HepG2 (cell line): ENCODE data around the gene UBE2J1. TPM values are rescaled to one million over a fixed set of nuclear protein-coding genes. Genes with fewer than 3 reads are reported as not detected.

Experiments used
- ELF4 ChIP-seq: sonication (generic); formaldehyde crosslinking; IDR thresholded peaks from 2 replicates; pipeline ENCODE4 v1.5.0; 2020; ENCODE audit warnings: missing genetic modification reagents, mild to moderate bottlenecking, moderate library complexity, borderline replicate concordance
- MATR3 ChIP-seq: sonication (generic); formaldehyde crosslinking; IDR thresholded peaks from 2 replicates; pipeline ENCODE4 v1.4.0; 2020; ENCODE audit warnings: missing genetic modification reagents
- POLR2A ChIP-seq, 2 experiments: IDR thresholded peaks; 2 replicates each; pipeline ENCODE4 v1.6.1; 2011; ENCODE audit warnings: low read depth in 2 of 2, low read length in 2 of 2, mild to moderate bottlenecking in 1 of 2, moderate library complexity in 1 of 2; ENCODE audit not compliant: insufficient read depth in 1 of 2
- PRMT3 ChIP-seq: sonication (generic); formaldehyde crosslinking; IDR thresholded peaks from 2 replicates; pipeline ENCODE4 v1.8.1; 2022; ENCODE audit warnings: low read depth, mild to moderate bottlenecking, moderate library complexity, missing genetic modification reagents, borderline replicate concordance
- SAP130 ChIP-seq: IDR thresholded peaks from 2 replicates; pipeline ENCODE4 v1.6.1; 2016; ENCODE audit warnings: low read depth
- SKI ChIP-seq: fragments of 450-650 bp; IDR thresholded peaks from one replicate; pipeline ENCODE4 v1.6.1; 2018; ENCODE audit warnings: mild to moderate bottlenecking; ENCODE audit not compliant: partially characterized antibody
- SP4 ChIP-seq: sonication (generic); formaldehyde crosslinking; IDR thresholded peaks from 2 replicates; pipeline ENCODE4 v1.8.1; 2023; ENCODE audit warnings: mild to moderate bottlenecking, missing genetic modification reagents
- TBX2 ChIP-seq: sonication (generic); formaldehyde crosslinking; IDR thresholded peaks from 2 replicates; pipeline ENCODE4 v1.5.0; 2020; ENCODE audit warnings: missing genetic modification reagents, mild to moderate bottlenecking, borderline replicate concordance
- TOPORS ChIP-seq: sonication (generic); formaldehyde crosslinking; IDR thresholded peaks from 2 replicates; pipeline ENCODE4 v1.8.0; 2023; ENCODE audit warnings: mild to moderate bottlenecking, missing genetic modification reagents
- ZNF570 ChIP-seq: sonication (generic); formaldehyde crosslinking; IDR thresholded peaks from 2 replicates; pipeline ENCODE4 v1.4.0; 2020; ENCODE audit warnings: mild to moderate bottlenecking, missing genetic modification reagents, borderline replicate concordance
- ZNF598 ChIP-seq: sonication (generic); formaldehyde crosslinking; IDR thresholded peaks from 2 replicates; pipeline ENCODE4 v1.5.1; 2020; ENCODE audit warnings: mild to moderate bottlenecking, missing genetic modification reagents, borderline replicate concordance
- polyA plus RNA-seq, 8 experiments: library from polyadenylated mRNA; depleted of rRNA in 3 of 8; stranded (reverse) in 7 of 8; unstranded in 1 of 8; fragments of >200 nt; fragmentation: Illumina TruSeq in 4 of 8; extraction: Trizol in 4 of 8; gene quantifications; 2 replicates each; pipeline versions ENCODE4 v1.2.1 to v1.2.3, GENCODE V29; 2011 to 2016; ENCODE audit warnings: low read depth in 4 of 8, missing spikeins in 1 of 8, mixed read lengths in 1 of 8; ENCODE audit not compliant: insufficient read depth in 1 of 8
- total RNA-seq, 5 experiments: library from RNA; depleted of rRNA; stranded (reverse); fragments of >200 nt; fragmentation: Illumina TruSeq; extraction: Trizol; gene quantifications; 2 replicates each; pipeline ENCODE4 v1.2.3, GENCODE V29; 2016; ENCODE audit warnings: low read depth in 1 of 5
- TF ChIP-seq, protein P1 (sequence below): IDR thresholded peaks from 2 replicates; pipeline ENCODE4 v1.6.1; 2016; ENCODE audit warnings: control low read depth
- TF ChIP-seq, protein P2 (sequence below): sonication (generic); formaldehyde crosslinking; IDR thresholded peaks from 2 replicates; pipeline ENCODE4 v1.5.1; 2020; ENCODE audit warnings: missing genetic modification reagents, mild to moderate bottlenecking, borderline replicate concordance
- TF ChIP-seq, protein P3 (sequence below), 2 experiments: sonication (generic) in 1 of 2; formaldehyde crosslinking in 1 of 2; IDR thresholded peaks; 2 replicates each; pipeline versions ENCODE4 v1.6.1 to v1.9.0; 2014 to 2022; ENCODE audit warnings: antibody characterized with exemption in 1 of 2, borderline replicate concordance in 1 of 2, inconsistent platforms in 1 of 2, low read depth in 1 of 2, missing genetic modification reagents in 1 of 2
- TF ChIP-seq, protein P4 (sequence below): sonication (generic); formaldehyde crosslinking; conservative IDR thresholded peaks from 2 replicates; pipeline ENCODE4 v1.4.0; 2020; ENCODE audit warnings: mild to moderate bottlenecking, missing genetic modification reagents, moderate library complexity

The UBE2J1 gene
- total and polyA plus RNA-seq, 2 of the 13 experiments (the other 11 are each of a cell fraction or from before 2014, with no cell fraction given): 19.3 to 24.6 TPM

- TF ChIP-seq ELF4 (CRISPR knock-in tag) (peak; percentile 67; the same call in 1 of the 2 replicates), TBX2 (CRISPR knock-in tag) (peak; percentile 84), TOPORS (CRISPR knock-in tag) (peak; percentile 63), POLR2A (IDR thresholded peaks at IDR 0.05; ENCODE audit: insufficient read depth in 1 of 2, low read depth in 2 of 2, low read length in 2 of 2) (peak; percentile 88 to 93), SAP130 (CRISPR knock-in tag) (peak; percentile 63), MATR3 (CRISPR knock-in tag) (no peak), SKI (peak; percentile 45), ZNF570 (CRISPR knock-in tag) (peak; percentile 64; the same call in 1 of the 2 replicates), PRMT3 (CRISPR knock-in tag) (peak; percentile 62; the same call in 1 of the 2 replicates), ZNF598 (CRISPR knock-in tag) (peak; percentile 27; the same call in 1 of the 2 replicates), SP4 (peak; percentile 75; the same call in 1 of the 2 replicates)
- TF ChIP-seq, protein P1, sequence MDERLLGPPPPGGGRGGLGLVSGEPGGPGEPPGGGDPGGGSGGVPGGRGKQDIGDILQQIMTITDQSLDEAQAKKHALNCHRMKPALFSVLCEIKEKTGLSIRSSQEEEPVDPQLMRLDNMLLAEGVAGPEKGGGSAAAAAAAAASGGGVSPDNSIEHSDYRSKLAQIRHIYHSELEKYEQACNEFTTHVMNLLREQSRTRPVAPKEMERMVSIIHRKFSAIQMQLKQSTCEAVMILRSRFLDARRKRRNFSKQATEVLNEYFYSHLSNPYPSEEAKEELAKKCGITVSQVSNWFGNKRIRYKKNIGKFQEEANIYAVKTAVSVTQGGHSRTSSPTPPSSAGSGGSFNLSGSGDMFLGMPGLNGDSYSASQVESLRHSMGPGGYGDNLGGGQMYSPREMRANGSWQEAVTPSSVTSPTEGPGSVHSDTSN (CRISPR knock-in tag): no peak
- TF ChIP-seq, protein P2, sequence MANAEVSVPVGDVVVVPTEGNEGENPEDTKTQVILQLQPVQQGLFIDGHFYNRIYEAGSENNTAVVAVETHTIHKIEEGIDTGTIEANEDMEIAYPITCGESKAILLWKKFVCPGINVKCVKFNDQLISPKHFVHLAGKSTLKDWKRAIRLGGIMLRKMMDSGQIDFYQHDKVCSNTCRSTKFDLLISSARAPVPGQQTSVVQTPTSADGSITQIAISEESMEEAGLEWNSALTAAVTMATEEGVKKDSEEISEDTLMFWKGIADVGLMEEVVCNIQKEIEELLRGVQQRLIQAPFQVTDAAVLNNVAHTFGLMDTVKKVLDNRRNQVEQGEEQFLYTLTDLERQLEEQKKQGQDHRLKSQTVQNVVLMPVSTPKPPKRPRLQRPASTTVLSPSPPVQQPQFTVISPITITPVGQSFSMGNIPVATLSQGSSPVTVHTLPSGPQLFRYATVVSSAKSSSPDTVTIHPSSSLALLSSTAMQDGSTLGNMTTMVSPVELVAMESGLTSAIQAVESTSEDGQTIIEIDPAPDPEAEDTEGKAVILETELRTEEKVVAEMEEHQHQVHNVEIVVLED: peak; percentile 39; the same call in 1 of the 2 replicates
- TF ChIP-seq, protein P3, sequence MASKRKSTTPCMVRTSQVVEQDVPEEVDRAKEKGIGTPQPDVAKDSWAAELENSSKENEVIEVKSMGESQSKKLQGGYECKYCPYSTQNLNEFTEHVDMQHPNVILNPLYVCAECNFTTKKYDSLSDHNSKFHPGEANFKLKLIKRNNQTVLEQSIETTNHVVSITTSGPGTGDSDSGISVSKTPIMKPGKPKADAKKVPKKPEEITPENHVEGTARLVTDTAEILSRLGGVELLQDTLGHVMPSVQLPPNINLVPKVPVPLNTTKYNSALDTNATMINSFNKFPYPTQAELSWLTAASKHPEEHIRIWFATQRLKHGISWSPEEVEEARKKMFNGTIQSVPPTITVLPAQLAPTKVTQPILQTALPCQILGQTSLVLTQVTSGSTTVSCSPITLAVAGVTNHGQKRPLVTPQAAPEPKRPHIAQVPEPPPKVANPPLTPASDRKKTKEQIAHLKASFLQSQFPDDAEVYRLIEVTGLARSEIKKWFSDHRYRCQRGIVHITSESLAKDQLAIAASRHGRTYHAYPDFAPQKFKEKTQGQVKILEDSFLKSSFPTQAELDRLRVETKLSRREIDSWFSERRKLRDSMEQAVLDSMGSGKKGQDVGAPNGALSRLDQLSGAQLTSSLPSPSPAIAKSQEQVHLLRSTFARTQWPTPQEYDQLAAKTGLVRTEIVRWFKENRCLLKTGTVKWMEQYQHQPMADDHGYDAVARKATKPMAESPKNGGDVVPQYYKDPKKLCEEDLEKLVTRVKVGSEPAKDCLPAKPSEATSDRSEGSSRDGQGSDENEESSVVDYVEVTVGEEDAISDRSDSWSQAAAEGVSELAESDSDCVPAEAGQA (IDR thresholded peaks at IDR 0.05; ENCODE audit: low read depth): 0 out of 2 replicates have a peak, but pooled peaks have one; percentile 23
- TF ChIP-seq, protein P3 (CRISPR knock-in tag; IDR thresholded peaks at IDR 0.05; ENCODE audit: borderline replicate concordance): peak; percentile 90; the same call in 1 of the 2 replicates
- TF ChIP-seq, protein P4, sequence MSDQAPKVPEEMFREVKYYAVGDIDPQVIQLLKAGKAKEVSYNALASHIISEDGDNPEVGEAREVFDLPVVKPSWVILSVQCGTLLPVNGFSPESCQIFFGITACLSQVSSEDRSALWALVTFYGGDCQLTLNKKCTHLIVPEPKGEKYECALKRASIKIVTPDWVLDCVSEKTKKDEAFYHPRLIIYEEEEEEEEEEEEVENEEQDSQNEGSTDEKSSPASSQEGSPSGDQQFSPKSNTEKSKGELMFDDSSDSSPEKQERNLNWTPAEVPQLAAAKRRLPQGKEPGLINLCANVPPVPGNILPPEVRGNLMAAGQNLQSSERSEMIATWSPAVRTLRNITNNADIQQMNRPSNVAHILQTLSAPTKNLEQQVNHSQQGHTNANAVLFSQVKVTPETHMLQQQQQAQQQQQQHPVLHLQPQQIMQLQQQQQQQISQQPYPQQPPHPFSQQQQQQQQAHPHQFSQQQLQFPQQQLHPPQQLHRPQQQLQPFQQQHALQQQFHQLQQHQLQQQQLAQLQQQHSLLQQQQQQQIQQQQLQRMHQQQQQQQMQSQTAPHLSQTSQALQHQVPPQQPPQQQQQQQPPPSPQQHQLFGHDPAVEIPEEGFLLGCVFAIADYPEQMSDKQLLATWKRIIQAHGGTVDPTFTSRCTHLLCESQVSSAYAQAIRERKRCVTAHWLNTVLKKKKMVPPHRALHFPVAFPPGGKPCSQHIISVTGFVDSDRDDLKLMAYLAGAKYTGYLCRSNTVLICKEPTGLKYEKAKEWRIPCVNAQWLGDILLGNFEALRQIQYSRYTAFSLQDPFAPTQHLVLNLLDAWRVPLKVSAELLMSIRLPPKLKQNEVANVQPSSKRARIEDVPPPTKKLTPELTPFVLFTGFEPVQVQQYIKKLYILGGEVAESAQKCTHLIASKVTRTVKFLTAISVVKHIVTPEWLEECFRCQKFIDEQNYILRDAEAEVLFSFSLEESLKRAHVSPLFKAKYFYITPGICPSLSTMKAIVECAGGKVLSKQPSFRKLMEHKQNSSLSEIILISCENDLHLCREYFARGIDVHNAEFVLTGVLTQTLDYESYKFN (CRISPR knock-in tag): 0 out of 2 replicates have a peak, but pooled peaks have one; percentile 21
Observed at GRCh38 chr6:89352278-89353117, at the start of gene UBE2J1 (continued).
